DND-41 (cell line): ENCODE measurements around the gene TGFB1.
A peak's percentile ranks its signal among the peaks of the same experiment; 100 is the strongest.

Experiments
- ATAC-seq: fragments of 200-7000 bp; cut with Tn5 transposase; 3 replicates; pipeline ENCODE4 v1.9.1; 2021; ENCODE audit warnings: low read depth; ENCODE audit not compliant: insufficient read depth
- DNase-seq: peaks from one replicate; pipeline ENCODE4 v3.0.0-alpha.2; 2020
- H2AFZ ChIP-seq: 2 replicates; pipeline ENCODE4 v1.6.0; 2012; ENCODE audit warnings: low read depth, low read length
- H3K27ac ChIP-seq: 2 replicates; pipeline ENCODE4 v1.5.1; 2012; ENCODE audit warnings: low read length, inconsistent platforms
- H3K27me3 ChIP-seq: fragments of 200-600 bp; sonication (generic); 2 replicates; pipeline ENCODE4 v1.6.0; 2012; ENCODE audit warnings: low read length, mild to moderate bottlenecking, inconsistent platforms; ENCODE audit not compliant: insufficient read depth, poor library complexity
- H3K36me3 ChIP-seq: 2 replicates; pipeline ENCODE4 v1.5.1; 2012; ENCODE audit warnings: low read length, inconsistent platforms; ENCODE audit not compliant: insufficient read depth
- H3K4me1 ChIP-seq: 2 replicates; pipeline ENCODE4 v1.5.1; 2012; ENCODE audit warnings: mild to moderate bottlenecking, low read length; ENCODE audit not compliant: insufficient read depth
- H3K4me2 ChIP-seq: 2 replicates; pipeline ENCODE4 v1.6.0; 2012; ENCODE audit warnings: mild to moderate bottlenecking, moderate library complexity, low read length, inconsistent platforms; ENCODE audit not compliant: insufficient read depth
- H3K4me3 ChIP-seq, 2 experiments: fragments of 200-600 bp in 1 of 2; shearing (Covaris generic) in 1 of 2; 2 replicates each; pipeline ENCODE4 v1.5.1; 2012 to 2016; ENCODE audit warnings: inconsistent platforms in 2 of 2, low read length in 2 of 2, mild to moderate bottlenecking in 2 of 2, low read depth in 1 of 2, moderate library complexity in 1 of 2
- H3K79me2 ChIP-seq: 2 replicates; pipeline ENCODE4 v1.6.0; 2012; ENCODE audit warnings: low read length, inconsistent platforms; ENCODE audit not compliant: insufficient read depth
- H3K9ac ChIP-seq: 2 replicates; pipeline ENCODE4 v1.6.0; 2012; ENCODE audit warnings: low read depth, mild to moderate bottlenecking, inconsistent platforms, low read length, moderate library complexity
- H3K9me3 ChIP-seq: 2 replicates; pipeline ENCODE4 v1.5.1; 2012; ENCODE audit warnings: low read length, moderate library complexity, mild to moderate bottlenecking, inconsistent platforms; ENCODE audit not compliant: insufficient read depth, severe bottlenecking
- H4K20me1 ChIP-seq: 2 replicates; pipeline ENCODE4 v1.6.0; 2012; ENCODE audit warnings: low read length; ENCODE audit not compliant: insufficient read depth
- EZH2 ChIP-seq: IDR thresholded peaks from 3 replicates; pipeline ENCODE4 v1.6.1; 2012; ENCODE audit warnings: borderline replicate concordance, low read depth, mild to moderate bottlenecking, moderate library complexity, low read length, inconsistent platforms; ENCODE audit not compliant: severe bottlenecking
- TF ChIP-seq, protein P1 (sequence below): IDR thresholded peaks from 2 replicates; pipeline ENCODE4 v1.5.1; 2012; ENCODE audit warnings: borderline replicate concordance, low read length, moderate library complexity, mild to moderate bottlenecking; ENCODE audit not compliant: poor library complexity, severe bottlenecking; ENCODE audit errors: extremely low read depth

The TGFB1 gene

DNA sequence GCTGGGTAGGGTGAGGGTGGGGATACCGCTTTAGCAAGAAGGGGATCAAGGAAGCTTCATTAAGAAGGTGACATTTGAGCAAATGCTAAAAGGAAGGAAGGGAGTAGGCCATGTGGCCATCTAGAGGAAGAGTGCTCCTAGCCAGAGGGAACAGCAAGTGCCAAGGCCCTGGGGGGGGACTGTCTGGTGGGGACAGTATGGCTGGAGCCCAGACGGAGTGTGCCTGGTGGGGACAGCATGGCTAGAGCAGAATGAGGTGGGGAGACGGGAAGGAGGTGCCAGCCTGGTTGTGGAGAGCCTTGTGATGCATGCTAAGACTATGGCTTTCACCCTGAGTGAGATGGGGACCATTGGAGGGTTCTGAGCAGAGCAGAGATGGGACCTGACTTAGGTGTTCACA, 2.1 kb upstream of the TGFB1 start:
- TF ChIP-seq, protein P1, sequence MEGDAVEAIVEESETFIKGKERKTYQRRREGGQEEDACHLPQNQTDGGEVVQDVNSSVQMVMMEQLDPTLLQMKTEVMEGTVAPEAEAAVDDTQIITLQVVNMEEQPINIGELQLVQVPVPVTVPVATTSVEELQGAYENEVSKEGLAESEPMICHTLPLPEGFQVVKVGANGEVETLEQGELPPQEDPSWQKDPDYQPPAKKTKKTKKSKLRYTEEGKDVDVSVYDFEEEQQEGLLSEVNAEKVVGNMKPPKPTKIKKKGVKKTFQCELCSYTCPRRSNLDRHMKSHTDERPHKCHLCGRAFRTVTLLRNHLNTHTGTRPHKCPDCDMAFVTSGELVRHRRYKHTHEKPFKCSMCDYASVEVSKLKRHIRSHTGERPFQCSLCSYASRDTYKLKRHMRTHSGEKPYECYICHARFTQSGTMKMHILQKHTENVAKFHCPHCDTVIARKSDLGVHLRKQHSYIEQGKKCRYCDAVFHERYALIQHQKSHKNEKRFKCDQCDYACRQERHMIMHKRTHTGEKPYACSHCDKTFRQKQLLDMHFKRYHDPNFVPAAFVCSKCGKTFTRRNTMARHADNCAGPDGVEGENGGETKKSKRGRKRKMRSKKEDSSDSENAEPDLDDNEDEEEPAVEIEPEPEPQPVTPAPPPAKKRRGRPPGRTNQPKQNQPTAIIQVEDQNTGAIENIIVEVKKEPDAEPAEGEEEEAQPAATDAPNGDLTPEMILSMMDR: no peak
- TF ChIP-seq EZH2: no peak
- Histone ChIP-seq H3K9ac (no peak overlapping the region), H3K27me3 (no peaks in the 10 kb centered on the region), H3K4me2 (no peak overlapping the region), H4K20me1 (peaks cover 31% of the 10 kb centered on the region), H3K4me1 (peaks cover 22% of the 10 kb centered on the region), H3K79me2 (peaks cover 36% of the 10 kb centered on the region), H3K27ac (no peak overlapping the region; the same call in 1 of the 2 replicates), H2AFZ (no peak overlapping the region), H3K36me3 (peaks cover 11% of the 10 kb centered on the region; the same call in 1 of the 2 replicates), H3K4me3 (no peak overlapping the region), H3K9me3 (no peaks in the 10 kb centered on the region)
- no peak for ATAC-seq
- DNase-seq: no peak

DNA sequence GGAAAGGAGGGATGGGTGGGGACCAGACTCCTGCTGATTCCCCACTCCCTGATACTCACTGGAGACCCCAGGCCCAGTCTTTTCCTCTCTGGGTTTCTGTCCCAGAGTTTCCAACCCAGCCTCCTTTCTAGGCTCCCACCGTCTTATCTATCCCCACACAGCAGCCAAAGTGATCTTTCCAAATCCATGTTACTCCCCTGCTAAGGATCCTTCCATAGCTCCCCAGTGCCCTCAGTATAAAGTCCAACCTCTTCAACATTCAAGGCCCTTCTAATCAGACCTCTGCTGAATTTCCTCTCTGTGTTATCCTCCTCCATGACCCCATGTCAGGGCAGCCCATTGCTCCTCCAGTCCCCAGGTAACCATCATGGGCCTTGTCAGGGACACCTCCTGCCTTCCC, 1.3 kb upstream of the TGFB1 start:
- no peak for ATAC-seq
- H4K20me1 ChIP-seq: peaks cover 36% of the 10 kb centered on the region
- H3K4me3 ChIP-seq: no peak overlapping the region
- peaks cover 43% of the 10 kb centered on the region for H3K79me2 ChIP-seq
- no peak overlapping the region for H3K27ac ChIP-seq
- peaks cover 10% of the 10 kb centered on the region; the same call in 1 of the 2 replicates for H3K36me3 ChIP-seq
- H3K9ac ChIP-seq: no peak overlapping the region
- no peak for DNase-seq
- TF ChIP-seq, protein P1: no peak
- TF ChIP-seq EZH2: no peak
- no peaks in the 10 kb centered on the region for H3K27me3 ChIP-seq
- peak overlapping the region; percentile 78; the same call in 1 of the 2 replicates for H3K4me2 ChIP-seq
- H3K9me3 ChIP-seq: no peaks in the 10 kb centered on the region
- H2AFZ ChIP-seq: no peak overlapping the region
- H3K4me1 ChIP-seq: peaks cover 30% of the 10 kb centered on the region

DNA sequence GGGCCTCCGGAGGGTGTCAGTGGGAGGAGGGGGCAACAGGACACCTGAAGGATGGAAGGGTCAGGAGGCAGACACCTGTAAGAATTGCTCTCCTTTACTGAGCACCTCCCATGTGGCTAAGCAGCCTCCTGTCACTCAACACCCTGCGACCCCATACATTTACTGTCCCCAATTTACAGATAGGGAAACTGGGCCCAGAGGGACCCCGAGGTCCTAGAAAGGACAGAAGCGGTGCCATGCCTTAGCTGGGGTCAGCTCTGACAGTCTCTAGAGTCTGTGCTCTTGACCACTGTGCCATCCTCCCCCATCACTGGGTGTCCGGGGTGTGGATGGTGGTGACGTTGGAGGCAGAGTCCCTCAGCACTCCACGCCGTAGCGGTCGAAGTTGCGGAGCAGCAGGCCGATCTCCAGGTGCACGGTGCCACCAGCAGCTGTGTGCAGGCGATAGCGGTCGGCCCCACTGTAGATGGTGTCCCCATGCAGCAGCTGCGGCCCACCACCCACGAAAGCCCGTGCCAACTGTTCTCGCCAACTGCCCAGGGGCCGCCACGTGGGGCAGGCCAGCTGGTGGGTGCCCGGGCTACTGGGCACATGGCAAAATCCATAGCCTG, 726 bp upstream of the TGFB1 start:
- Histone ChIP-seq H3K4me3 (peak overlapping the region; percentile 93 to 95; a peak in 3 of 4 replicates), H3K9me3 (no peaks in the 10 kb centered on the region), H3K27me3 (no peaks in the 10 kb centered on the region), H3K36me3 (peaks cover 10% of the 10 kb centered on the region; the same call in 1 of the 2 replicates), H3K9ac (peak overlapping the region; percentile 97), H3K27ac (peak overlapping the region; percentile 66), H2AFZ (peak overlapping the region; percentile 13; the same call in 1 of the 2 replicates), H3K4me2 (peak overlapping the region; percentile 78), H3K4me1 (peaks cover 35% of the 10 kb centered on the region), H4K20me1 (peaks cover 42% of the 10 kb centered on the region), H3K79me2 (peaks cover 49% of the 10 kb centered on the region)
- ATAC-seq (no peak), DNase-seq (no peak)
- TF ChIP-seq EZH2: no peak
- TF ChIP-seq, protein P1: no peak
